NCI-H2196 (cell line): Measurements from ENCODE around the gene CCNE1.

ENCODE experiments used
- DNase-seq: peaks from one replicate; lab custom pipeline; 2025; ENCODE audit not compliant: unreplicated experiment; lab: John Stamatoyannopoulos, UW

CCNE1 gene

GRCh38 chr19:29811125-29812079 is at the start of gene CCNE1:
Gene CCNE1, plus strand, starts transcription at chr19:29811991. Its CDS starts 565 bp downstream, at chr19:29812556.
- peak; percentile 86 for DNase-seq

- no peak for DNase-seq
Observed at GRCh38 chr19:29763196-29763595, 48.6 kb upstream of the CCNE1 start.

DNA sequence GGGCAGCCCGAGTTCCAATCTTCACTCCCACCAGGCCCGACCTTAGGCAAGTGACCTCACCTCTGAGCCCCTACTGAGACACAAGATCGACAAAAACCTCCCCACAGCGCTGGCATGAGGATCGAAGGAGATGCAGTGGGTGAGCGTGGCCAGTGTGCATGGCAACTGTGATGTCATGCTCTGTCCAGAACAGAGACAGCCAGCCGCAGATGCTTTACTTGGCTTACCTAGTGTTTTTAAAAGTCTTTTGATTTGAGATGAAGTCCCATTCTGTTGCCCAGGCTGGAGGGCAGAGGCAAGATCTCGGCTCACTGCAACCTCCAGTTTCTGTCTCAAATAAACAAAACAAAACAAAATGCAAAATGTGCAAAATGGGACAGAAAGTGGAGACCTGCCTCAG is 47.4 kb upstream of the CCNE1 start:
- no peak for DNase-seq

DNA sequence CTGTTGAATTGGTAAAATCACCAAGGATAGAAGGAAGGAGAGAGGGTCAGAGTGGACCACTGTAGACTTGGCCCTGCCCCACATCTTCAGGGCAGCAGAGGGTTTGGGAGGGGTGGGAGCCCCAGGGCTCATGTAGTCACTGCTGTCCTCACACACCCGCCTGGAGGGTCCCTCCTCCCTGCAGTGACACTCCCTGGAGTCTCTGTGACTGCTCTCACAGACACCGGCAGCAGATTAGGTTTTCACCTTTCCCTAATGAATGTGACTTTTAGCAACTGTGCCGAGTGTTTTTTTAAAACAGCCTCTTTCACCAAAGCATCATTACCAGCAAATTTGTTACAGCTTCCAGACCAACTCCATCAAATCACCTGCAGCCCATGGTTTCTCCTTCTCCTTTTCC is 45.7 kb upstream of the CCNE1 start:
- DNase-seq, result no peak

- no peak for DNase-seq
Observed at GRCh38 chr19:29767039-29767735, 44.6 kb upstream of the CCNE1 start.

- DNase-seq, result no peak
Observed at GRCh38 chr19:29768166-29768565, 43.6 kb upstream of the CCNE1 start.

DNA sequence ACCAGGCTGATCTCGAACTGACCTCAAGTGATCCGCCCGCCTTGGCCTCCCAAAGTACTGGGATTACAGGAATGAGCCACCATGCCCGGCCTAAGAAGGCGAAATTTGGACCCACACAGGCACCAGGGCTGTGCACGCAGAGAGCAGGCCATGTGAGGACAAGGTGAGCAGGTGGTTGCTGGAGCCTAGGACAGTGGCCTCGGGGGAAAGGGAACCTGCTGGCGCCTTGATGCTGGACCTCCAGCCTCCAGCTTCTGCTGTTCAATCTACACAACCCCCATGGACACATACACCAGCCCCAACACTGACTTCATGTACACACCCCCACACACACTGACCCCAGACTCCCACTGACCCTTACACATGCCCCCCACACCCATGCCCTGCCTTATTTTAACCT is 41.8 kb upstream of the CCNE1 start:
- DNase-seq, result no peak

GRCh38 chr19:29770648-29771047 is 41.1 kb upstream of the CCNE1 start:
- DNase-seq, result no peak

DNA sequence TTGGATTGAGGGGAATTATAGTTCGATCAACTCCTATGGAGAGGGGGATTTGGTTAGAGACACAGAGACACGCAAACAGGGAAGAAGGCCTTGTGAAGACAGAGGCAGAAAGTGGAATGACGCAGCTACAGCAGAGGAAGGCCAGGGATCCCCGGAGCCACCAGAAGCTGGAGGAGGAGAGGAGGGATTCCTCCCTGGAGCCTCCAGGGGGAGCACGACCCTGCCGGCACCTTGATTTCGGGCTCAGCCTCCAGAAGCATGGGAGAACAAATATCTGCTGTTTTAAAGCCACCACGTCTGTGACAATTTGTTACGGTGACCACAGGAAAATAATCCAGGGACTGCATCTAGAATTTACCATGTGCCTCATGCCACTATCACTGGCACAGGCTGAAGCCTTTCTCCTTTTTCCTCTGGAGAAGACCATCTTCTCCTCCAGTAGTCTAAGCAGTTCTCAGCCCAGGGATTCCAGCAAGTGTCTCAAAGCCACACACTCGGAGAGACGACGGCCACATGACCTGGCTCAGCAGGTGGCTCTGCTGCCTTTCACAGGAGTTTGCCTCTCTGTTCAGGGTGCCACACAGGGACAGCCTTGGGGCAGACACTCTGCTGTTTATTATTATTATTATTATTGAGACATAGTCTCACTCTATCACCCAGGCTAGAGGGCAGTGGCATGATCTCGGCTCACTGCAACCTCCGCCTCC is 39.9 kb upstream of the CCNE1 start:
- peak; percentile 30 for DNase-seq

- no peak for DNase-seq
Observed at GRCh38 chr19:29772696-29773095, 39.1 kb upstream of the CCNE1 start.

DNA sequence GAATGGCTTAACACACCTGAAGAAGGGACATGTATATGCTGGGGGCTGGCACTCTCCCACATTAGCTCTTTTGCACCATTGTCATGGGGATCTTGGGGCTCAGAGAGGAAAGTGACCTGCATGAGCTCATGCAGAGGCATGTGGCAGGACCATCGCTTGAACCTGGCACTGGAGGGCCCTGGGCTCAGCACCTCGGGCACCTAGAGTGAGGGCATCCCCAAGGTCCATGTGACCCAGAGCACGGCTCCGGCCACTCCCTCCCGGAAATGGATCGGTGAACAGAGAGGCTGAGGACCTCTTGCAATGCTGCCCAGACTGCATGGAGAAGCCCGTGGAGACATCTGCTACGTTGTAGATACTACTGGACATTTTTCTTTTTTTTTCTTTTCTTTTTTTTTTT is 38.6 kb upstream of the CCNE1 start:
- DNase-seq, result no peak

GRCh38 chr19:29774126-29774525 is 37.7 kb upstream of the CCNE1 start:
- DNase-seq, result no peak

DNA sequence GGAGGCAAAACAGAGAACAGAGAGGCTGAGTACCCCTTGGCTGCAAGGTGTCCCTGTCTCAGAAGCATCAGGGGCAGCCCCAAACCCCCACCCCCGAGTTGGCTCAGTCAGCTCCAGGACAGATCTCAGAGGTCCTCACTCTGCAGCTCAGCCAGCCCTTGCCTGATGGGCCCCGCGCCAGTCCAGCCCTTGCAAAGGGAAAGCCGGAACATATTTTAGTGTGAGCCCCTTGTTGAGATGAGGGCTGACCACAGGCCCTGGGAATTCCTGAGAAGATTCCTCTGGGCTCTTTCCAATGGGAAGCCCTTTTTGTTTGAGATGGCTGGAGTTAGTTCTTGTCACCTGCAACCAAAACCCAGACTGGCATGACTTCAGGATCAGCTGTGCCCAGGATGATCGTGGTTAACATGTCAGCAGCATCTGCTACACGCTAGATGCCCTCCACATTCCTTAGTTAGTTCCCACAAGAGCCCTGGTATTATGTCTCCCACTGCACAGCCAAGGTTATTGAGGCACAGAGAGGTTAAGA is 33.9 kb upstream of the CCNE1 start:
- DNase-seq, result no peak

DNA sequence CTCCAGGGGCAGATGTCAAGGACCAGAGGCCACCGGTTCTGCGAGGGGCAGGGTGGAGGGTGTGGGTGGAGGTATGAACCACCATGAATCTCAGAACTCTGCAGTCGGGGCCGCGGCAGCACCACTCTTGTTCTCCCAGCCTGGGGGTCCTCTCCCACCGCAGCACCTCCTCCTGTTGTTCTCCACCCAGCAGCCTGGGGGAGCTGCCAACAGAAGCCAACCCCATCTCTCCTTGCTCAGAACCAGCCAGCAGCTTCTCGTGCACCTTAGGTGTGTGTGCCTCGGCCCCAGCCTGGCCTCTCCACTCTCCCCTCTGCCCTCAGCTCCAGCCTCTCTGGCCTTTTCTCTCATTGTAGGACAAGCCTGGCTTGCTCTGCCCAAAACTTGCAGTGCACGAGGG is 31.9 kb upstream of the CCNE1 start:
- DNase-seq, result no peak

DNA sequence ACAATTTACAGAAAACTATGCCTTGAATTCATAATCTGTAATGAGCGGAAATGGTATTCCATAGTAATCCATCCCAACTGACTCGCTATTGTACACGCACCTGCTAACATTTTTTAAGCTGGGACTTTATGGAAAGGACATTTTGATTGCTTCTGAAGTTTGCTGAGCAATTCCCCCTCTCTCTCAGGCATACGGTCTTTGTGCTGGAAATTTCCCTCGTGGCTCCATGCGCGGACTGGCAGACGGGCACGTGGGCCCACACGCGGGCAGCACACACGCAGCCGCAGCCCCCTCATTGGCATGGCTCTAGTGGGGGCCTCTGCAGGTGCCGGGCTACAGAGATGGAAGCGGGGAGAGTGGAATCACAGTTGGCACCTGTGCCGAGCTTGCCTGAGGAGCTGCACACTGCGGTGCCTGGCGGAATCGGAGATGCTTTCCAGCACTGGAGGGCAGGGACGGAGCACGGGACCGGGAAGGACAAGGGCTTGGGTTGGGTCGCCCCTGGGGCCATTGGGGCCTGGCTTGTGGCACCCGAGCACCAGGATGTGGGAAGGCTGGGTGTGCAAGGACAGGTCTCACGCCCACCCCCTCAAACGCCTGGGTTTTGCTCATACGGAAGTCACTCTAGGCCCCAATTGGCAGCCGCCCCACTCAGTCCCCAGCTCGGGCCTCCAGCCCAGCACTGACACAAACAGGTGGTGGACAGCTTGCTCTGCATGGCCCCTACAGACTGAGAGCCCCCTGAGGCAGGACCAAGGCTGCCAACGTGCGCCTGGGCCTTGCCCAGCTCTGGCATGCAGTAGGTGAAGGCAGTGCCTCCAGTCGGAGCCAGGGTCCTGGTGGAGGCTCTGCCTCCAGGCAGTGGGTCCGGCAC is 30.2 kb upstream of the CCNE1 start:
- no peak for DNase-seq

- no peak for DNase-seq
Observed at GRCh38 chr19:29782260-29782580, 29.6 kb upstream of the CCNE1 start.

- no peak for DNase-seq
Observed at GRCh38 chr19:29783627-29784190, 28.1 kb upstream of the CCNE1 start.

DNA sequence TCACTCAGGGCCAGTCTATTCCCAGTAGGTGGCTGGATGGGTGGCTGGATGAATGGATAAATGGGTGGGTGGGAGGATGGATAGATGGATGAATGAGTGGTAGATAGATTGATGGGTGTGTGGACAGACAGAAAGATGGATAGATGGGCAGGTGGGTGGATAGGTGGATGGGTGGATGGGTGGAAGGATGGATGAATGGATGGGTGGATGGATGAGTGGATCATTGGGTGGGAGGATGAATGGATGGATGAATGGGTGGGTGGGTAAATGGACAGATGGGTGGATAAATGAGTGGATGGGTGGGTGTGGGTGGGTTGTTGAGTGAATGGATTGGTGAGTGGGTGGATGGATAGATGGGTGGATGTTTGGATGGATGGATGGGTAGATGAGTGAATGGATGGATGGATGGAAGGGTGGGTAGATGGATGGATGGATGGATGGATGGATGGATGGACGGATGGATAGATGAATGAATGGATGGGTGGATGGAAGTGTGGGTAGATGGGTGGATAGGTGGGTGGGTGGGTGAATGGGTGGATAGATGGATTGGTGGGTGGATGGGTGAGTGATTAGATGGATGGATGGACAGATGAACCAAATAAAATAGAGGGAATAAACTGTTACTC is 27.1 kb upstream of the CCNE1 start:
- no peak for DNase-seq

DNA sequence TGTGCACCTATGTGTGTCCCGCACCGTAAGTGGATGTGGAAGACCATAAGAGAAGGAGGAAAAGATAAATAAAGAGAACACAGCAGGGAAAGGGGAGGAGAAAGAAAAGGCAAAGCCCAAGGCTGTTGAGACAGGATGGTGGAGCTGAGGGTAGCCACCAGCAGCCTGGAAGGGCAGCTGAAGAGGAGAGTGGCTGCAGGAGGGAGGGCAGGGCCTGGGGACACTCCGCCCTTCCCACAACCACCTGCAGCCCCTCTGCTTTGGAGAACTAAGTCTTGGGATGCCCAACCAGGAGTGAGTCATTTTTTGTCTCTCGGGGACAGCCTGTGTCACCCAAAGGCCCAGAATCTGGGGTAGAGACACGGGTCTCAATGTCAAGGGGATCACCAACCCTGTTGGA is 26.4 kb upstream of the CCNE1 start:
- DNase-seq, result no peak
